GM20000 (cell line): ENCODE data around the gene ADGRD1.

ENCODE experiments used
- DNase-seq: peaks from one replicate; pipeline ENCODE4 v3.0.0; 2012; ENCODE audit warnings: low spot score
- TF ChIP-seq, protein P1 (sequence below): IDR thresholded peaks from 2 replicates; pipeline ENCODE4 v1.5.1; 2012; ENCODE audit warnings: mild to moderate bottlenecking, control low read depth; ENCODE audit errors: extremely low read depth, missing control alignments

Gene ADGRD1

GRCh38 chr12:131101006-131101405 is 147.3 kb downstream of the ADGRD1 start:
- TF ChIP-seq, protein P1, sequence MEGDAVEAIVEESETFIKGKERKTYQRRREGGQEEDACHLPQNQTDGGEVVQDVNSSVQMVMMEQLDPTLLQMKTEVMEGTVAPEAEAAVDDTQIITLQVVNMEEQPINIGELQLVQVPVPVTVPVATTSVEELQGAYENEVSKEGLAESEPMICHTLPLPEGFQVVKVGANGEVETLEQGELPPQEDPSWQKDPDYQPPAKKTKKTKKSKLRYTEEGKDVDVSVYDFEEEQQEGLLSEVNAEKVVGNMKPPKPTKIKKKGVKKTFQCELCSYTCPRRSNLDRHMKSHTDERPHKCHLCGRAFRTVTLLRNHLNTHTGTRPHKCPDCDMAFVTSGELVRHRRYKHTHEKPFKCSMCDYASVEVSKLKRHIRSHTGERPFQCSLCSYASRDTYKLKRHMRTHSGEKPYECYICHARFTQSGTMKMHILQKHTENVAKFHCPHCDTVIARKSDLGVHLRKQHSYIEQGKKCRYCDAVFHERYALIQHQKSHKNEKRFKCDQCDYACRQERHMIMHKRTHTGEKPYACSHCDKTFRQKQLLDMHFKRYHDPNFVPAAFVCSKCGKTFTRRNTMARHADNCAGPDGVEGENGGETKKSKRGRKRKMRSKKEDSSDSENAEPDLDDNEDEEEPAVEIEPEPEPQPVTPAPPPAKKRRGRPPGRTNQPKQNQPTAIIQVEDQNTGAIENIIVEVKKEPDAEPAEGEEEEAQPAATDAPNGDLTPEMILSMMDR = no peak
- DNase-seq = no peak

GRCh38 chr12:131101703-131102492 is 148.2 kb downstream of the ADGRD1 start:
- DNase-seq = peak; percentile 76
- TF ChIP-seq, protein P1 = no peak

- TF ChIP-seq, protein P1 = no peak
- DNase-seq = no peak
Observed at GRCh38 chr12:131102493-131102931, 148.8 kb downstream of the ADGRD1 start.

GRCh38 chr12:131102991-131103668 is 149.4 kb downstream of the ADGRD1 start:
- TF ChIP-seq, protein P1 = no peak
- peak; percentile 55 for DNase-seq

- no peak for DNase-seq
- TF ChIP-seq, protein P1 = no peak
Observed at GRCh38 chr12:131103669-131104462, 150.2 kb downstream of the ADGRD1 start.

GRCh38 chr12:131104463-131105350 is 151.0 kb downstream of the ADGRD1 start:
- TF ChIP-seq, protein P1 = peak; percentile 93
- DNase-seq = peak; percentile 83
